Skeletal muscle satellite cell (primary cell): Measurements from ENCODE around the gene LRRC56.

Experiments used
- H3K27me3 ChIP-seq: 2 replicates; pipeline ENCODE4 v1.7.0; 2013; ENCODE audit warnings: low read length; ENCODE audit not compliant: control insufficient read depth, insufficient read depth
- H3K36me3 ChIP-seq: 2 replicates; pipeline ENCODE4 v1.7.0; 2013; ENCODE audit warnings: mild to moderate bottlenecking, control low read depth, low read length; ENCODE audit not compliant: insufficient read depth
- H3K4me1 ChIP-seq: 2 replicates; pipeline ENCODE4 v1.7.0; 2013; ENCODE audit warnings: low read length; ENCODE audit not compliant: control insufficient read depth, insufficient read depth
- H3K4me2 ChIP-seq: 2 replicates; pipeline ENCODE4 v1.7.0; 2013; ENCODE audit warnings: mild to moderate bottlenecking, low read length
- H3K4me3 ChIP-seq: 2 replicates; pipeline ENCODE4 v1.7.0; 2013; ENCODE audit warnings: low read length
- H3K9ac ChIP-seq: 2 replicates; pipeline ENCODE4 v1.7.0; 2013; ENCODE audit warnings: mild to moderate bottlenecking, low read depth, low read length, moderate library complexity
- H3K9me3 ChIP-seq: replicated peaks from 2 replicates; pipeline ENCODE4 v1.7.0; 2013; ENCODE audit warnings: mild to moderate bottlenecking, control low read depth, low read length

LRRC56 gene

GRCh38 chr11:494761-495536 is 42.4 kb upstream of the LRRC56 start:
- H3K4me3 ChIP-seq = no peak overlapping the region
- no peaks in the 10 kb centered on the region for H3K9me3 ChIP-seq
- peaks cover 15% of the 10 kb centered on the region for H3K4me1 ChIP-seq
- H3K9ac ChIP-seq = no peak overlapping the region
- H3K4me2 ChIP-seq = peak overlapping the region; percentile 6
- H3K27me3 ChIP-seq = no peaks in the 10 kb centered on the region
- H3K36me3 ChIP-seq = peaks cover 83% of the 10 kb centered on the region

- H3K36me3 ChIP-seq = peaks cover 83% of the 10 kb centered on the region
- no peak overlapping the region for H3K9ac ChIP-seq
- no peak overlapping the region for H3K4me2 ChIP-seq
- H3K4me3 ChIP-seq = no peak overlapping the region
- no peaks in the 10 kb centered on the region for H3K9me3 ChIP-seq
- no peaks in the 10 kb centered on the region for H3K27me3 ChIP-seq
- peaks cover 15% of the 10 kb centered on the region for H3K4me1 ChIP-seq
Observed at GRCh38 chr11:495537-495931, 41.8 kb upstream of the LRRC56 start.

GRCh38 chr11:496834-497564 is 40.3 kb upstream of the LRRC56 start:
- peaks cover 16% of the 10 kb centered on the region for H3K4me1 ChIP-seq
- H3K27me3 ChIP-seq = no peaks in the 10 kb centered on the region
- no peak overlapping the region for H3K9ac ChIP-seq
- H3K4me3 ChIP-seq = no peak overlapping the region
- no peaks in the 10 kb centered on the region for H3K9me3 ChIP-seq
- H3K36me3 ChIP-seq = peaks cover 90% of the 10 kb centered on the region
- H3K4me2 ChIP-seq = no peak overlapping the region

GRCh38 chr11:497565-498296 is 39.6 kb upstream of the LRRC56 start:
- no peaks in the 10 kb centered on the region for H3K9me3 ChIP-seq
- peaks cover 23% of the 10 kb centered on the region for H3K4me1 ChIP-seq
- H3K27me3 ChIP-seq = no peaks in the 10 kb centered on the region
- no peak overlapping the region for H3K4me3 ChIP-seq
- H3K9ac ChIP-seq = no peak overlapping the region
- no peak overlapping the region for H3K4me2 ChIP-seq
- H3K36me3 ChIP-seq = peaks cover 87% of the 10 kb centered on the region

- H3K36me3 ChIP-seq = peaks cover 81% of the 10 kb centered on the region
- no peak overlapping the region for H3K9ac ChIP-seq
- no peak overlapping the region for H3K4me3 ChIP-seq
- no peaks in the 10 kb centered on the region for H3K9me3 ChIP-seq
- H3K4me2 ChIP-seq = no peak overlapping the region
- no peaks in the 10 kb centered on the region for H3K27me3 ChIP-seq
- H3K4me1 ChIP-seq = peaks cover 30% of the 10 kb centered on the region
Observed at GRCh38 chr11:498297-499181, 38.8 kb upstream of the LRRC56 start.

- Histone ChIP-seq H3K9me3 (no peaks in the 10 kb centered on the region), H3K4me2 (no peak overlapping the region), H3K36me3 (peaks cover 75% of the 10 kb centered on the region)
Observed at GRCh38 chr11:499201-500076, 37.9 kb upstream of the LRRC56 start.

GRCh38 chr11:501001-501682 is 36.2 kb upstream of the LRRC56 start:
- H3K27me3 ChIP-seq = no peaks in the 10 kb centered on the region
- peaks cover 35% of the 10 kb centered on the region for H3K4me1 ChIP-seq
- H3K36me3 ChIP-seq = peaks cover 60% of the 10 kb centered on the region
- no peak overlapping the region for H3K4me3 ChIP-seq
- no peak overlapping the region for H3K4me2 ChIP-seq
- no peaks in the 10 kb centered on the region for H3K9me3 ChIP-seq
- no peak overlapping the region for H3K9ac ChIP-seq

More at GRCh38 chr11:499201-500076, 37.9 kb upstream of the LRRC56 start:
- no peak overlapping the region for H3K4me3 ChIP-seq
- H3K9ac ChIP-seq = no peak overlapping the region
- no peaks in the 10 kb centered on the region for H3K27me3 ChIP-seq
- peaks cover 37% of the 10 kb centered on the region for H3K4me1 ChIP-seq

- no peak overlapping the region for H3K9ac ChIP-seq
- no peaks in the 10 kb centered on the region for H3K27me3 ChIP-seq
- H3K9me3 ChIP-seq = no peaks in the 10 kb centered on the region
- H3K4me3 ChIP-seq = no peak overlapping the region
- peaks cover 56% of the 10 kb centered on the region for H3K36me3 ChIP-seq
- peaks cover 35% of the 10 kb centered on the region for H3K4me1 ChIP-seq
- no peak overlapping the region for H3K4me2 ChIP-seq
Observed at GRCh38 chr11:501683-502287, 35.5 kb upstream of the LRRC56 start.

- Histone ChIP-seq H3K9me3 (no peaks in the 10 kb centered on the region), H3K9ac (peak overlapping the region; percentile 31), H3K4me3 (peak overlapping the region; percentile 31), H3K4me2 (peak overlapping the region; percentile 96), H3K36me3 (peaks cover 48% of the 10 kb centered on the region), H3K27me3 (no peaks in the 10 kb centered on the region), H3K4me1 (peaks cover 35% of the 10 kb centered on the region)
Observed at GRCh38 chr11:502288-503178, 34.8 kb upstream of the LRRC56 start.
